OCI-LY1 (cell line): ENCODE results near the gene DCK.

Source experiments
- H2AFZ ChIP-seq: fragments of 200-600 bp; sonication (generic), shearing (Covaris generic); 2 replicates; pipeline ENCODE4 v1.6.0; 2014; ENCODE audit warnings: antibody characterized with exemption, mild to moderate bottlenecking, low read length
- H3F3A ChIP-seq: fragments of 200-600 bp; sonication (generic), shearing (Covaris generic); 2 replicates; pipeline ENCODE4 v1.6.0; 2014; ENCODE audit warnings: mild to moderate bottlenecking, antibody characterized with exemption, low read length, moderate library complexity; ENCODE audit not compliant: insufficient read depth
- H3K27ac ChIP-seq: fragments of 200-600 bp; sonication (generic); 2 replicates; pipeline ENCODE4 v1.5.1; 2014; ENCODE audit warnings: low read length, mixed run types, mild to moderate bottlenecking, low read depth; ENCODE audit not compliant: poor library complexity, severe bottlenecking
- H3K27me3 ChIP-seq: fragments of 200-600 bp; sonication (generic); 2 replicates; pipeline ENCODE4 v1.6.0; 2014; ENCODE audit warnings: antibody characterized with exemption, mild to moderate bottlenecking, low read length, moderate library complexity; ENCODE audit not compliant: insufficient read depth
- H3K36me3 ChIP-seq: fragments of 200-600 bp; sonication (generic); 2 replicates; pipeline ENCODE4 v1.6.1; 2014; ENCODE audit warnings: mild to moderate bottlenecking, antibody characterized with exemption, low read length, moderate library complexity, mixed read lengths; ENCODE audit not compliant: insufficient read depth
- H3K4me1 ChIP-seq: fragments of 200-600 bp; sonication (generic); 2 replicates; pipeline ENCODE4 v1.5.1; 2014; ENCODE audit warnings: mild to moderate bottlenecking, low read length, moderate library complexity; ENCODE audit not compliant: insufficient read depth, severe bottlenecking
- H3K4me2 ChIP-seq: fragments of 200-600 bp; sonication (generic), shearing (Covaris generic); 2 replicates; pipeline ENCODE4 v1.6.1; 2014; ENCODE audit warnings: low read length
- H3K4me3 ChIP-seq: fragments of 200-600 bp; sonication (generic); 2 replicates; pipeline ENCODE4 v1.5.1; 2014; ENCODE audit warnings: low read length, low read depth, mild to moderate bottlenecking, mixed read lengths; ENCODE audit not compliant: poor library complexity, severe bottlenecking
- H3K79me2 ChIP-seq: fragments of 200-600 bp; shearing (Covaris generic); 2 replicates; pipeline ENCODE4 v1.6.1; 2016; ENCODE audit warnings: mixed run types, low read length, mixed read lengths; ENCODE audit not compliant: insufficient read depth
- H3K9ac ChIP-seq: fragments of 200-600 bp; sonication (generic), shearing (Covaris generic); 2 replicates; pipeline ENCODE4 v1.6.1; 2014; ENCODE audit warnings: mild to moderate bottlenecking, low read length, mixed read lengths
- H3K9me2 ChIP-seq: fragments of 200-600 bp; sonication (generic), shearing (Covaris generic); 2 replicates; pipeline ENCODE4 v1.6.1; 2014; ENCODE audit warnings: low read depth, mild to moderate bottlenecking, low read length, mixed read lengths
- H3K9me3 ChIP-seq: fragments of 200-600 bp; shearing (Covaris generic); 2 replicates; pipeline ENCODE4 v1.6.1; 2014; ENCODE audit warnings: low read length, mixed read lengths
- H4K20me1 ChIP-seq: fragments of 200-600 bp; sonication (generic), shearing (Covaris generic); 2 replicates; pipeline ENCODE4 v1.6.0; 2016; ENCODE audit warnings: mild to moderate bottlenecking, low read length; ENCODE audit not compliant: insufficient read depth
- EZH2 ChIP-seq: fragments of 200-600 bp; sonication (generic), shearing (Covaris generic); IDR thresholded peaks from 2 replicates; pipeline ENCODE4 v1.8.0; 2017; ENCODE audit warnings: borderline replicate concordance, mixed run types, mild to moderate bottlenecking, antibody characterized with exemption, low read length, moderate library complexity, mixed read lengths
- TF ChIP-seq, protein P1 (sequence below): fragments of 200-600 bp; sonication (generic), shearing (Covaris generic); IDR thresholded peaks from 2 replicates; pipeline ENCODE4 v1.5.1; 2017; ENCODE audit warnings: mild to moderate bottlenecking, antibody characterized with exemption, low read length, moderate library complexity, mixed read lengths

The DCK gene

DNA sequence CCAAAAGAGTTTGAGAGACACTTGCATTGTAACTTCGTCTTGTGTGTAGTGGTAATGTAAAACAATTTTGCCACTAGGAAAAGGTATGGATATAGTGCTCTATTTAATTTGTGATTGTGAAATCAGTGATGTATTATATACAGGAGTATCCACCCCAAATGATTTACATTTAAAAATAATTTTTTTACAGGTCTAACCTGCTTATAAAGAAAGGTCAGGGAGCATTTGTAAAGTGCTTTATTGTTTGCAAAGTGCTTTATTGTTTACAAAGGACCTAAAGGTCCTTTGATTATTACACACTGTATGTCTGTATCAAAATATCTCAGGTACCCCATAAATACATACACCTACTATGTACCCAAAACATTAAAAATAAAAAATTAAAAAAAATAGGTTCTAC lies 70.3 kb downstream of the DCK start:
- no peaks in the 10 kb centered on the region for H3K4me1 ChIP-seq
- H3K9me2 ChIP-seq: no peaks in the 10 kb centered on the region
- no peak overlapping the region for H3K9ac ChIP-seq
- H3F3A ChIP-seq: no peaks in the 10 kb centered on the region
- H2AFZ ChIP-seq: no peak overlapping the region
- no peak overlapping the region for H3K27ac ChIP-seq
- H3K27me3 ChIP-seq: no peaks in the 10 kb centered on the region
- no peak overlapping the region for H3K4me2 ChIP-seq
- TF ChIP-seq, protein P1, sequence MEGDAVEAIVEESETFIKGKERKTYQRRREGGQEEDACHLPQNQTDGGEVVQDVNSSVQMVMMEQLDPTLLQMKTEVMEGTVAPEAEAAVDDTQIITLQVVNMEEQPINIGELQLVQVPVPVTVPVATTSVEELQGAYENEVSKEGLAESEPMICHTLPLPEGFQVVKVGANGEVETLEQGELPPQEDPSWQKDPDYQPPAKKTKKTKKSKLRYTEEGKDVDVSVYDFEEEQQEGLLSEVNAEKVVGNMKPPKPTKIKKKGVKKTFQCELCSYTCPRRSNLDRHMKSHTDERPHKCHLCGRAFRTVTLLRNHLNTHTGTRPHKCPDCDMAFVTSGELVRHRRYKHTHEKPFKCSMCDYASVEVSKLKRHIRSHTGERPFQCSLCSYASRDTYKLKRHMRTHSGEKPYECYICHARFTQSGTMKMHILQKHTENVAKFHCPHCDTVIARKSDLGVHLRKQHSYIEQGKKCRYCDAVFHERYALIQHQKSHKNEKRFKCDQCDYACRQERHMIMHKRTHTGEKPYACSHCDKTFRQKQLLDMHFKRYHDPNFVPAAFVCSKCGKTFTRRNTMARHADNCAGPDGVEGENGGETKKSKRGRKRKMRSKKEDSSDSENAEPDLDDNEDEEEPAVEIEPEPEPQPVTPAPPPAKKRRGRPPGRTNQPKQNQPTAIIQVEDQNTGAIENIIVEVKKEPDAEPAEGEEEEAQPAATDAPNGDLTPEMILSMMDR: no peak
- no peak for TF ChIP-seq EZH2
- H4K20me1 ChIP-seq: no peaks in the 10 kb centered on the region
- no peak overlapping the region for H3K4me3 ChIP-seq
- no peaks in the 10 kb centered on the region for H3K79me2 ChIP-seq
- no peaks in the 10 kb centered on the region for H3K36me3 ChIP-seq
- no peaks in the 10 kb centered on the region for H3K9me3 ChIP-seq

DNA sequence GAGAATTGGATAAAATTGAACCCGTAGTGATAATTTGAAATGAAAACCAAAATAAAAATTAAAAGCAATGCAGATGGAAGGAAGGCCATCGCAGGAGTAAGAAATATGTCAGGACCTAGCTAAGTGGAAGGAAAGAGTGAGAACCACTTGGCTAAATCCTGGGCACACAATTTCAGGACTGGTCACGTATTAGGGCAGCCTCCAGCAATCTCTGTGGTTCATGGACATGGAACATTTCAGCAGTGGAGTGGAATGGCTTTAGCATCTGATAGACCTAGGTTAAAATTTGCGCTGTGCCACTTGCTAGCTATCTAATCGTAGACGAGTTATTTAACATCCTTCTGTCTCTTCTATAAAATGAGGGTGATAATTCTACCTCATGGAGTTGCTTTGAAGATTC lies 71.1 kb downstream of the DCK start:
- Histone ChIP-seq H3K4me3 (no peak overlapping the region), H3F3A (no peaks in the 10 kb centered on the region), H3K79me2 (no peaks in the 10 kb centered on the region), H3K9ac (no peak overlapping the region), H3K4me1 (no peaks in the 10 kb centered on the region), H3K27ac (no peak overlapping the region), H2AFZ (no peak overlapping the region), H4K20me1 (no peaks in the 10 kb centered on the region), H3K9me3 (no peaks in the 10 kb centered on the region), H3K9me2 (no peaks in the 10 kb centered on the region), H3K27me3 (no peaks in the 10 kb centered on the region), H3K4me2 (no peak overlapping the region), H3K36me3 (no peaks in the 10 kb centered on the region)
- TF ChIP-seq EZH2: no peak
- TF ChIP-seq, protein P1: no peak

DNA sequence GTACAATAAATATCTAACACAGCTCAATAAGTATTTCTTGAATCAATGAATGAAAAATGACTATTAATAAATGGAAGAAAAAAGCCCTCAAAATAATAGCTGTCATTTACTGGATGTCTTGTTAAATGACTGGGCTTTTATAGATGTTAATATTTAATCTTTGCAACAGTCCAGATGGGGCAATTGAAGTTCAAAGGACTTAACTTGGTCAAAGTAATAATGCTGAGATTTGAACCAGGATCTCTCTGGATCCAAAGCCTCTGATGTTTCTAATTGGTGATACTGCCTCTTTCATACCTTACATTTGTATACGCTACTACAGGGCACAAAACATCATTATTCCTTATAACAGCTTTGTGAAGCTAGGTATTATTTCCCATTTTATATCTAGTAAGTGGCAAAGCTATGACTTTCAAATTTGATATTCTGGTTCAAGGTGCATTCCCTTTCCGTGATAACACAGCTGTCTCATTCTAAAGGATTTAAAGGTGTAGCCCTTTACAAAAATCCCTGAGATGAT lies 72.6 kb downstream of the DCK start:
- Histone ChIP-seq H3K4me1 (no peaks in the 10 kb centered on the region), H3K36me3 (no peaks in the 10 kb centered on the region), H3K27ac (no peak overlapping the region), H2AFZ (no peak overlapping the region), H3K9me3 (no peaks in the 10 kb centered on the region), H3K9me2 (no peaks in the 10 kb centered on the region), H3K4me3 (no peak overlapping the region), H3K79me2 (no peaks in the 10 kb centered on the region), H3K4me2 (no peak overlapping the region), H3K27me3 (no peaks in the 10 kb centered on the region), H3K9ac (no peak overlapping the region), H4K20me1 (no peaks in the 10 kb centered on the region), H3F3A (no peaks in the 10 kb centered on the region)
- TF ChIP-seq, protein P1: no peak
- TF ChIP-seq EZH2: no peak
